BLaER1 treated with 17β-estradiol and CSF1 and Interleukin-3, amounts not matched to agents 10 nM and 100 nM (cell line): Measurements from ENCODE around the gene FBXL16.

Source experiments
- H3K27ac ChIP-seq, 11 experiments: shearing (Covaris generic); formaldehyde crosslinking; 2 replicates each; pipeline ENCODE4 v1.8.1; 2022
- H3K27me3 ChIP-seq, 11 experiments: shearing (Covaris generic); formaldehyde crosslinking; 2 replicates each; pipeline ENCODE4 v1.8.1; 2022
- H3K36me3 ChIP-seq, 11 experiments: shearing (Covaris generic); formaldehyde crosslinking; 2 replicates each; pipeline ENCODE4 v1.8.1; 2022
- H3K4me1 ChIP-seq, 10 experiments: shearing (Covaris generic); formaldehyde crosslinking; 2 replicates each; pipeline ENCODE4 v1.8.1; 2022
- H3K4me2 ChIP-seq, 11 experiments: shearing (Covaris generic); formaldehyde crosslinking; 2 replicates each; pipeline ENCODE4 v1.8.1; 2022
- H3K4me3 ChIP-seq, 10 experiments: shearing (Covaris generic); formaldehyde crosslinking; 2 replicates each; pipeline ENCODE4 v1.8.1; 2022
- H3K9ac ChIP-seq, 11 experiments: shearing (Covaris generic); formaldehyde crosslinking; 2 replicates each; pipeline ENCODE4 v1.8.1; 2022
- H3K9me3 ChIP-seq, 11 experiments: shearing (Covaris generic); formaldehyde crosslinking; replicated peaks in 1 of 11; 2 replicates each; pipeline ENCODE4 v1.8.1; 2022
- H4K20me1 ChIP-seq, 11 experiments: shearing (Covaris generic); formaldehyde crosslinking; 2 replicates each; pipeline ENCODE4 v1.8.1; 2022
- Cebpa-rat ChIP-seq, 11 experiments: shearing (Covaris generic); IDR thresholded peaks; 2 replicates each; pipeline ENCODE4 v1.8.1; 2022

Gene FBXL16

GRCh38 chr16:739560-740458 is 34.2 kb upstream of the FBXL16 start:
- Histone ChIP-seq H3K27ac (peak overlapping the region; percentile 40 to 84 (median 74)), H3K9ac (peak overlapping the region; percentile 81 to 92 (median 87))
- no peak for TF ChIP-seq Cebpa-rat (IDR thresholded peaks at IDR 0.05)

GRCh38 chr16:736936-737481 is 31.4 kb upstream of the FBXL16 start:
- H3K4me2 ChIP-seq = peak overlapping the region; percentile 70 to 100 (median 98)
- no peaks in the 10 kb centered on the region for H3K27me3 ChIP-seq
- H3K36me3 ChIP-seq = peaks cover 40 to 60% (median 52%) of the 10 kb centered on the region in 11 experiments
- H4K20me1 ChIP-seq = peaks cover 7 to 49% (median 27%) of the 10 kb centered on the region in 11 experiments; a peak in 16 of 22 replicates
- H3K9me3 ChIP-seq = no peaks in the 10 kb centered on the region
- H3K4me1 ChIP-seq = peaks cover 37 to 89% (median 79%) of the 10 kb centered on the region in 10 experiments
- H3K4me3 ChIP-seq = peak overlapping the region in 8 of 10 experiments; percentile 46 to 64 (median 56); a peak in 15 of 20 replicates
- H3K9ac ChIP-seq = peak overlapping the region in 8 of 11 experiments; percentile 51 to 75 (median 67); a peak in 16 of 22 replicates
- TF ChIP-seq Cebpa-rat (IDR thresholded peaks at IDR 0.05) = no peak
- H3K27ac ChIP-seq = peak overlapping the region in 8 of 11 experiments; percentile 58 to 83 (median 72); a peak in 17 of 22 replicates

More at GRCh38 chr16:739560-740458, 34.2 kb upstream of the FBXL16 start:
- H3K9me3 ChIP-seq = no peaks in the 10 kb centered on the region
- H3K4me1 ChIP-seq = peaks cover 37 to 67% (median 63%) of the 10 kb centered on the region in 10 experiments
- peaks cover 12 to 32% (median 24%) of the 10 kb centered on the region in 11 experiments for H3K36me3 ChIP-seq
- no peaks in the 10 kb centered on the region for H3K27me3 ChIP-seq
- peaks cover 2 to 22% (median 9%) of the 10 kb centered on the region in 11 experiments; a peak in 15 of 22 replicates for H4K20me1 ChIP-seq
- peak overlapping the region; percentile 71 to 98 (median 91) for H3K4me3 ChIP-seq
- peak overlapping the region; percentile 86 to 100 (median 99) for H3K4me2 ChIP-seq

- peaks cover 7 to 56% (median 34%) of the 10 kb centered on the region in 11 experiments; a peak in 19 of 22 replicates for H4K20me1 ChIP-seq
- H3K4me3 ChIP-seq = peak overlapping the region in 7 of 10 experiments; percentile 51 to 64 (median 56); a peak in 13 of 20 replicates
- peak overlapping the region in 7 of 11 experiments; percentile 13 to 83 (median 70); a peak in 11 of 22 replicates for H3K27ac ChIP-seq
- no peak for TF ChIP-seq Cebpa-rat (IDR thresholded peaks at IDR 0.05)
- H3K36me3 ChIP-seq = peaks cover 48 to 70% (median 61%) of the 10 kb centered on the region in 11 experiments
- H3K9me3 ChIP-seq = no peaks in the 10 kb centered on the region
- H3K9ac ChIP-seq = peak overlapping the region in 8 of 11 experiments; percentile 31 to 75 (median 66); a peak in 13 of 22 replicates
- no peaks in the 10 kb centered on the region for H3K27me3 ChIP-seq
- H3K4me2 ChIP-seq = peak overlapping the region; percentile 70 to 100 (median 98); a peak in 20 of 22 replicates
- peaks cover 37 to 94% (median 82%) of the 10 kb centered on the region in 10 experiments for H3K4me1 ChIP-seq
Observed at GRCh38 chr16:735982-736453, 30.4 kb upstream of the FBXL16 start.

DNA sequence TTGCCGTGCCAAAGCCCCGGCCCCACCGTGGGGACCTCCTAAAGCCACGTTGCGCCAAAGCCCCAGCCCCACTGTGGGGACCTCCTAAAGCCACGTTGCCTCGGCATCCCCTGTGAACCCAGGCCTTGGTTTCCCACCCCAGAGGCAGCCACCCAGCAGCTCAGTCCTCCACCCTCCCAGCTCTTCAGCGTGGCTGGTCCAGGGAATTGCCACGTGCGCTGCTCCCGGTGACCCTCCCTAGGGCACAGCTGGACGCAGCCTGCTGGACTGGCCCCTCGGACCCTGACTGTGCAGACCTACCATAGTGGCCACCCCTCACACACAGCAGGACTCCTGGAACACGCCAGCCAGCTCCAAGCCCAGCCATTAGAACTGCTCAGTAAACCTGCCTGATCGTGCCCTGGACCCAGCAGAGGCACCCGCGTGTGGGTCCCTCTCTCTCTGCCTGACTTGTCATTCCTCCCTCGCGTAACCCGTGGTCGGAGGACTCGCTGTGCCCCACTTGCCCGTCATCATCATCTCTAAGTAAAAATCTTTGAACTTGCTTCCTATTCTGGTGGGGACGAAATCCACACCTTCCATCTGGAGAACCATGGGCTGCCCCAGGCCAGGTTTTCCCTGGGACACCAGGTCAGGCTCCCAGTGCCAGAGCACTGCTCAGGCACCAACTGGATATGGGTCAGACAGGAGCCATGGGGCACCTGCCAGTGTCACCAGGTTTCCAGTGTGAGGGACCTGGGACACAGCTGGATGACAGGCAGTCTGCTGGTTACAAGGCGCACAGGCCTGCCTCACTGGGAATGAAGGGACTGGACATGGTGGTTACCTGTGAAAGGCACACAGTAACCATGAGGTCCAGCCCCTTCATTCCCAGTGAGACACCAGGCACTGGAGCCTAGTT is 29.6 kb upstream of the FBXL16 start:
- H3K27me3 ChIP-seq = no peaks in the 10 kb centered on the region
- peak overlapping the region in 6 of 11 experiments; percentile 1 to 81 (median 68); a peak in 5 of 22 replicates for H3K27ac ChIP-seq
- peak overlapping the region in 8 of 11 experiments; percentile 2 to 75 (median 65); a peak in 16 of 22 replicates for H3K9ac ChIP-seq
- H4K20me1 ChIP-seq = peaks cover 7 to 64% (median 42%) of the 10 kb centered on the region in 11 experiments; a peak in 20 of 22 replicates
- peaks cover 54 to 78% (median 69%) of the 10 kb centered on the region in 11 experiments for H3K36me3 ChIP-seq
- peaks cover 37 to 99% (median 81%) of the 10 kb centered on the region in 10 experiments for H3K4me1 ChIP-seq
- peak overlapping the region in 10 of 11 experiments; percentile 88 to 100 (median 98); a peak in 19 of 22 replicates for H3K4me2 ChIP-seq
- no peaks in the 10 kb centered on the region for H3K9me3 ChIP-seq
- peak overlapping the region in 4 of 10 experiments; percentile 51 to 63 (median 56); a peak in 5 of 20 replicates for H3K4me3 ChIP-seq
- TF ChIP-seq Cebpa-rat (IDR thresholded peaks at IDR 0.05) = no peak

GRCh38 chr16:734208-734980 is 28.8 kb upstream of the FBXL16 start:
- Histone ChIP-seq H4K20me1 (peaks cover 13 to 67% (median 50%) of the 10 kb centered on the region in 11 experiments; a peak in 21 of 22 replicates), H3K4me3 (no peak overlapping the region), H3K27ac (no peak overlapping the region), H3K4me2 (peak overlapping the region in 8 of 11 experiments; percentile 92 to 100 (median 98); a peak in 16 of 22 replicates), H3K9me3 (no peaks in the 10 kb centered on the region), H3K36me3 (peaks cover 58 to 84% (median 77%) of the 10 kb centered on the region in 11 experiments), H3K27me3 (no peaks in the 10 kb centered on the region), H3K4me1 (peaks cover 28 to 91% (median 73%) of the 10 kb centered on the region in 10 experiments), H3K9ac (peak overlapping the region in 4 of 11 experiments; percentile 65 to 75 (median 72); a peak in 6 of 22 replicates)
- no peak for TF ChIP-seq Cebpa-rat (IDR thresholded peaks at IDR 0.05)

DNA sequence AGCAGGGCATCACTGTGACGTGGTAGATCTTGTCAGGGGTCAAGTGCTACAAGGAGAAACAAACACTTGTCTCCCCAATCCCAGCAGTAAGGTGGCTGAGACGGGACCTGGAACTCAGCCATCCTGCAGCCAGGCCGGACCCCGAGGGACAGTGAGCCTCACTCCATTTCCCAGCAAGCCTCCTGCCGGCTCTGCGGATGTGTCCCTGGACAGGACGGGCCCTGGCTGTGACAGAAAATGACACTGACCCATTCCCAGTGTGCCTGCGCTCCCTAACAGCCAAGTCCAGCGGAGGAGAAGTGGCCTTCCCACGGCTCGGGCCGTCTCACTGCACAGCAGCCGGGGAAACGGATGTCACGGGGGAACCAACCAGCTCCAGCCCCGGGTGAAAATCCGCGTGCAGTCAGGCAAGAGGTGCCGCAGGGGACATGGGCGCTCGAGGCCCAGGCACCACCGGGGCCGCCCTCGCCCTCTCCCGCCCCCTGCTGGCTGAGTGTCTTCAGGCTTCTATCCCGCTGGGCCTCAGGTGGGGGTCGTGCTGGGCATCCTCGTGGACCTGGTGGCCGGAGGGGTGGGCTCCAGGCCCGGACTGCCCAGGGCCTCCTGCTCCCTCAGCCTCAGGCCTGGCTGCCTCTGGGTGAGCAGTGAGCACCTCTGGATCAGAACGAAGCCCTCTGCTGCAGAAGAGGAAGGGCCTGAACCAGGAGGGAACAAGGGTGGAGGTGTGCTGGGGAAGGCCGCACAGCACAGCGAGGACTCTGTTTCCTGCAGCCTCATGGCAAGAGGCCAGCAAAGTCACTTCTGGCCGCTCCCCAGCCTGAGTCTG is 28.0 kb upstream of the FBXL16 start:
- Histone ChIP-seq H4K20me1 (peaks cover 18 to 72% (median 55%) of the 10 kb centered on the region in 11 experiments; a peak in 21 of 22 replicates), H3K36me3 (peaks cover 58 to 85% (median 79%) of the 10 kb centered on the region in 11 experiments), H3K27me3 (no peaks in the 10 kb centered on the region), H3K27ac (no peak overlapping the region), H3K4me1 (peaks cover 24 to 89% (median 70%) of the 10 kb centered on the region in 10 experiments), H3K9ac (0 out of 22 replicates have a peak overlapping the region, but pooled peaks of 2 of the 11 experiments have one; percentile 1 to 27), H3K9me3 (no peaks in the 10 kb centered on the region), H3K4me3 (no peak overlapping the region), H3K4me2 (peak overlapping the region in 5 of 11 experiments; percentile 97 to 100 (median 98); a peak in 8 of 22 replicates)
- no peak for TF ChIP-seq Cebpa-rat (IDR thresholded peaks at IDR 0.05)
